ENCODE data around the gene FAXDC2.

The FAXDC2 gene

DNA sequence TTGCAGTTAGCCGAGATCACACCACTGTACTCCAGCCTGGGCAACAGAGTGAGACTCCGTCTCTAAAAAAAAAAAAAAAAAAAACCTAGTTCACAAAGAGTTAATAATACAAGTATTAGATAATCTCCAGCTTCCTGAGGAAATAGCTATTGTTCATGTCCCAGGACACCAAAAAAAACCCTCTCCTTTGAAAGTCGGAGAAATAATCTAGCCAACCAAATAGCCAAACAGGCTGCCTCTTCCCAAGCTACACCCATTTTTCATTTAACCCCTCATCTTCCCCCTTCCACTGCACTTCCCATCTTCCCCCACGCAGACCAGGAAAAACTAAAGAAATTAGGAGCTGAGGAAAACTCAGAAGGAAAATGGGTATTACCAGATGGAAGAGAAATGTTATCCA lies 31.6 kb upstream of the FAXDC2 start (continued):
- TF ChIP-seq, protein P1, sequence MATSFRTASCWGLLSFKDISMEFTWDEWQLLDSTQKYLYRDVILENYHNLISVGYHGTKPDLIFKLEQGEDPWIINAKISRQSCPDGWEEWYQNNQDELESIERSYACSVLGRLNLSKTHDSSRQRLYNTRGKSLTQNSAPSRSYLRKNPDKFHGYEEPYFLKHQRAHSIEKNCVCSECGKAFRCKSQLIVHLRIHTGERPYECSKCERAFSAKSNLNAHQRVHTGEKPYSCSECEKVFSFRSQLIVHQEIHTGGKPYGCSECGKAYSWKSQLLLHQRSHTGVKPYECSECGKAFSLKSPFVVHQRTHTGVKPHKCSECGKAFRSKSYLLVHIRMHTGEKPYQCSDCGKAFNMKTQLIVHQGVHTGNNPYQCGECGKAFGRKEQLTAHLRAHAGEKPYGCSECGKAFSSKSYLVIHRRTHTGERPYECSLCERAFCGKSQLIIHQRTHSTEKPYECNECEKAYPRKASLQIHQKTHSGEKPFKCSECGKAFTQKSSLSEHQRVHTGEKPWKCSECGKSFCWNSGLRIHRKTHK (tag by site-specific recombination; IDR thresholded peaks at IDR 0.05), result no peak
- no peak for TF ChIP-seq ZNF211 (tag by site-specific recombination; IDR thresholded peaks at IDR 0.05; ENCODE audit: low read depth)
- no peak for TF ChIP-seq GLIS2 (tag by site-specific recombination; IDR thresholded peaks at IDR 0.05)

DNA sequence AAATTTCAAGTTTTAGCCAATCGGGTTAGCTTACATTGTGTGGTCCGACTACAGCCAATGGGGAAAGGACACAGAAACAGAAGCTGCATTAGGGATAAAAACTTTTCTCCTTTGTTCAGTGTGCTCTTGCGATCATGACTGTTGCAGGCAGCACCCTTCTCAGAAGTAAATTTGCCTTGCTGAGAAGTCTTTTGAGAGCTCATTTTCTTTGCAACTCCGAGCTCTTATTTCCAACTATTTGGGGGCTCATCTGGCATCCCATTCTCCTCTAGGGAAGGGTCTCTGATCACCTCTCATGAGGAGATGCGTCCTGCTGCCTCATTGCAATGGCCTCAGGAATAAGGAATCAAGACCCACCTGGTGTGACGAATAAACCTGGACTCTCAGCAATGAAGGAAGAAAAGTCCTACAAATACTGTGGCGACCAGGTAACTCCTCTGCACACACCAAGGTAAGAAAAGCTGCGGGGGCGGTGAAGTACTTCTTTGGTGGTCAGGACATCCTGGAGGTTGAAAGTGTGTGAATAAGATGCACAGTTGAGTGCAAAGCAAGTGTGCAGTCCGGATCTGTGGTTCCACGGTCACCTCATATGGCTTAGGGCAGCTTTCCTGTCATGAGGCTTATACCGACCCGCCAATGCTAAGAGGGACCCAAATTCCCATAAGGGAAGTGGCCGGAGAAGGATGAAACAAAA lies 28.4 kb upstream of the FAXDC2 start:
- Histone ChIP-seq H3K4me1 (ENCODE audit: control insufficient read depth, insufficient read depth, low read length) (no peaks in the 10 kb centered on the region), H3K36me3 (ENCODE audit: control insufficient read depth in 2 of 2, insufficient read depth in 1 of 2, low read length in 2 of 2) (peaks cover 30 to 44% of the 10 kb centered on the region in 2 experiments), H3K27ac (ENCODE audit: extremely low read depth, low read depth, low read length) (no peak overlapping the region), H3K4me3 (ENCODE audit: low read depth, low read length) (no peak overlapping the region), H3K9me3 (ENCODE audit: control insufficient read depth, insufficient read depth, low read depth, low read length) (no peaks in the 10 kb centered on the region)
- POLR2A ChIA-PET, result no interaction called here
- CTCF ChIA-PET, result no interaction called here
- no peak for TF ChIP-seq KLF9 (tag by site-specific recombination; IDR thresholded peaks at IDR 0.05; ENCODE audit: low read depth)
- TF ChIP-seq ZNF529 (tag by site-specific recombination; IDR thresholded peaks at IDR 0.05; ENCODE audit: insufficient replicate concordance), result no peak
- TF ChIP-seq ZNF561 (tag by site-specific recombination; IDR thresholded peaks at IDR 0.05; ENCODE audit: borderline replicate concordance), result peak; percentile 58; the same call in 1 of the 2 replicates
- TF ChIP-seq TRIM28 (IDR thresholded peaks at IDR 0.05; ENCODE audit: borderline replicate concordance, low read length), result peak; percentile 54; the same call in 1 of the 2 replicates
- peak; percentile 92 for TF ChIP-seq SETDB1 (IDR thresholded peaks at IDR 0.05; ENCODE audit: insufficient read length, low read length)

DNA sequence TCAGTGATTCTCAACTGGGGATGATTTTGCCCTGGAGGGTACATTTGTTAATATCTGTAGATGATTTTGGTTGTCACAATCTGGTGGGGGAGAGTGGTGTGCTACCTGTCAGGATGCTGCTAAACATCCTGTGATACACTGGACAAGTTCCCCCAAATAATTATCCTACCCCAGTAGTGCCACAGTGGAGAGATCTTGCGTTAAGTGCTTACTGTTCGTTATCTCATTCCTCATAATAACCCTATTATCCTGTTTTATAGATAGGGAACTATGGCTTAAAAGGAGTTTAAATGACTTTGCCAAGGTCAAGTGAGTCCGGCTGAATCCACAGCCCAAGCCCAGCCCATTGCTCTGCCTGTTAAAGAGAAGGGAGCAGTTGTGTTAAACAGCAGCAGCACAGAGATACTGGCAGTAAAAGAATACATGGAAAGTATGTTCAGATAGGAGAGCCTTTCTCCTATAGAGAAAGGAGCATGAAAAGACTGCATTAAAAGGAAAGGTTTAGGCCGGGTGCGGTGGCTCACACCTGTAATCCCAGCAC lies 23.5 kb upstream of the FAXDC2 start:
- no peak for TF ChIP-seq ZSCAN23 (tag by site-specific recombination; IDR thresholded peaks at IDR 0.05)
- TF ChIP-seq, protein P2, sequence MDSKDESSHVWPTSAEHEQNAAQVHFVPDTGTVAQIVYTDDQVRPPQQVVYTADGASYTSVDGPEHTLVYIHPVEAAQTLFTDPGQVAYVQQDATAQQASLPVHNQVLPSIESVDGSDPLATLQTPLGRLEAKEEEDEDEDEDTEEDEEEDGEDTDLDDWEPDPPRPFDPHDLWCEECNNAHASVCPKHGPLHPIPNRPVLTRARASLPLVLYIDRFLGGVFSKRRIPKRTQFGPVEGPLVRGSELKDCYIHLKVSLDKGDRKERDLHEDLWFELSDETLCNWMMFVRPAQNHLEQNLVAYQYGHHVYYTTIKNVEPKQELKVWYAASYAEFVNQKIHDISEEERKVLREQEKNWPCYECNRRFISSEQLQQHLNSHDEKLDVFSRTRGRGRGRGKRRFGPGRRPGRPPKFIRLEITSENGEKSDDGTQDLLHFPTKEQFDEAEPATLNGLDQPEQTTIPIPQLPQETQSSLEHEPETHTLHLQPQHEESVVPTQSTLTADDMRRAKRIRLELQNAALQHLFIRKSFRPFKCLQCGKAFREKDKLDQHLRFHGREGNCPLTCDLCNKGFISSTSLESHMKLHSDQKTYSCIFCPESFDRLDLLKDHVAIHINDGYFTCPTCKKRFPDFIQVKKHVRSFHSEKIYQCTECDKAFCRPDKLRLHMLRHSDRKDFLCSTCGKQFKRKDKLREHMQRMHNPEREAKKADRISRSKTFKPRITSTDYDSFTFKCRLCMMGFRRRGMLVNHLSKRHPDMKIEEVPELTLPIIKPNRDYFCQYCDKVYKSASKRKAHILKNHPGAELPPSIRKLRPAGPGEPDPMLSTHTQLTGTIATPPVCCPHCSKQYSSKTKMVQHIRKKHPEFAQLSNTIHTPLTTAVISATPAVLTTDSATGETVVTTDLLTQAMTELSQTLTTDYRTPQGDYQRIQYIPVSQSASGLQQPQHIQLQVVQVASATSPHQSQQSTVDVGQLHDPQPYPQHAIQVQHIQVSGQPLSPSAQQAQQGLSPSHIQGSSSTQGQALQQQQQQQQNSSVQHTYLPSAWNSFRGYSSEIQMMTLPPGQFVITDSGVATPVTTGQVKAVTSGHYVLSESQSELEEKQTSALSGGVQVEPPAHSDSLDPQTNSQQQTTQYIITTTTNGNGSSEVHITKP (tag by site-specific recombination; IDR thresholded peaks at IDR 0.05), result no peak
- 0 out of 2 replicates have a peak, but pooled peaks have one; percentile 14 for TF ChIP-seq PRDM1 (tag by site-specific recombination; IDR thresholded peaks at IDR 0.05)
- POLR2A ChIA-PET, result no interaction called here
- Histone ChIP-seq H3K4me1 (ENCODE audit: control insufficient read depth, insufficient read depth, low read length) (no peaks in the 10 kb centered on the region), H3K4me3 (ENCODE audit: low read depth, low read length) (no peak overlapping the region), H3K27ac (ENCODE audit: extremely low read depth, low read depth, low read length) (no peak overlapping the region), H3K9me3 (ENCODE audit: control insufficient read depth, insufficient read depth, low read depth, low read length) (no peaks in the 10 kb centered on the region), H3K36me3 (ENCODE audit: control insufficient read depth in 2 of 2, insufficient read depth in 1 of 2, low read length in 2 of 2) (peaks cover 64 to 71% of the 10 kb centered on the region in 2 experiments)
- CTCF ChIA-PET, result no interaction called here

DNA sequence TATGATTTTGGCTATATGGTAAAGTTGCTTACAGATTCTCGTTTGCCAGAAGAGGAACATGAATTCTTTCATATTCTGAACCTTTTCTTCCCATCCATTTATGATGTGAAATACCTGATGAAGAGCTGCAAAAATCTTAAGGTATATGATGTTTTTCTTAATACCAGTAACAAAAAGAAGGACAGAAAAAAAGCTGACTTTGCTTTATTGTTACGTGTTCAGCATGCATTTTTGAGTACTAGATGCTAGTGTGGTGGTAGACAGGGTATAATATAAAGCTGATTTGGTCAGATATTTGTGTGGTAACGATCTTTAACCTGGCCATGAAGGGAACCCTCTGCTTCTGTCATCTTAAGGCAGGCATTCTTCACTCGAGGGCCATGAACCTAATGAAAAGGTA lies 21.3 kb upstream of the FAXDC2 start:
- H3K4me1 ChIP-seq (ENCODE audit: control insufficient read depth, insufficient read depth, low read length), result no peaks in the 10 kb centered on the region
- ChIA-PET POLR2A (interaction anchor here (0.7 kb wide), 1 partner anchor 864 kb away, joined by 3 read pairs; no protein-coding TSS in a partner anchor), CTCF (interaction anchor here (1.2 kb wide), 1 partner anchor 221 kb away, joined by 3 read pairs; no protein-coding TSS in a partner anchor)
- no peak overlapping the region for H3K4me3 ChIP-seq (ENCODE audit: low read depth, low read length)
- H3K27ac ChIP-seq (ENCODE audit: extremely low read depth, low read depth, low read length), result no peak overlapping the region
- no peaks in the 10 kb centered on the region for H3K9me3 ChIP-seq (ENCODE audit: control insufficient read depth, insufficient read depth, low read depth, low read length)
- peaks cover 64 to 74% of the 10 kb centered on the region in 2 experiments for H3K36me3 ChIP-seq (ENCODE audit: control insufficient read depth in 2 of 2, insufficient read depth in 1 of 2, low read length in 2 of 2)
- TF ChIP-seq ZNF660 (tag by site-specific recombination; IDR thresholded peaks at IDR 0.05) (no peak), ZNF548 (tag by site-specific recombination; IDR thresholded peaks at IDR 0.05) (no peak), ZBTB48 (tag by site-specific recombination; IDR thresholded peaks at IDR 0.05) (no peak), ZNF561 (tag by site-specific recombination; IDR thresholded peaks at IDR 0.05; ENCODE audit: borderline replicate concordance) (no peak), ZNF133 (tag by site-specific recombination; IDR thresholded peaks at IDR 0.05) (no peak)
- TF ChIP-seq, protein P3, sequence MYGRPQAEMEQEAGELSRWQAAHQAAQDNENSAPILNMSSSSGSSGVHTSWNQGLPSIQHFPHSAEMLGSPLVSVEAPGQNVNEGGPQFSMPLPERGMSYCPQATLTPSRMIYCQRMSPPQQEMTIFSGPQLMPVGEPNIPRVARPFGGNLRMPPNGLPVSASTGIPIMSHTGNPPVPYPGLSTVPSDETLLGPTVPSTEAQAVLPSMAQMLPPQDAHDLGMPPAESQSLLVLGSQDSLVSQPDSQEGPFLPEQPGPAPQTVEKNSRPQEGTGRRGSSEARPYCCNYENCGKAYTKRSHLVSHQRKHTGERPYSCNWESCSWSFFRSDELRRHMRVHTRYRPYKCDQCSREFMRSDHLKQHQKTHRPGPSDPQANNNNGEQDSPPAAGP (tag by site-specific recombination; IDR thresholded peaks at IDR 0.05), result no peak
- TF ChIP-seq, protein P4, sequence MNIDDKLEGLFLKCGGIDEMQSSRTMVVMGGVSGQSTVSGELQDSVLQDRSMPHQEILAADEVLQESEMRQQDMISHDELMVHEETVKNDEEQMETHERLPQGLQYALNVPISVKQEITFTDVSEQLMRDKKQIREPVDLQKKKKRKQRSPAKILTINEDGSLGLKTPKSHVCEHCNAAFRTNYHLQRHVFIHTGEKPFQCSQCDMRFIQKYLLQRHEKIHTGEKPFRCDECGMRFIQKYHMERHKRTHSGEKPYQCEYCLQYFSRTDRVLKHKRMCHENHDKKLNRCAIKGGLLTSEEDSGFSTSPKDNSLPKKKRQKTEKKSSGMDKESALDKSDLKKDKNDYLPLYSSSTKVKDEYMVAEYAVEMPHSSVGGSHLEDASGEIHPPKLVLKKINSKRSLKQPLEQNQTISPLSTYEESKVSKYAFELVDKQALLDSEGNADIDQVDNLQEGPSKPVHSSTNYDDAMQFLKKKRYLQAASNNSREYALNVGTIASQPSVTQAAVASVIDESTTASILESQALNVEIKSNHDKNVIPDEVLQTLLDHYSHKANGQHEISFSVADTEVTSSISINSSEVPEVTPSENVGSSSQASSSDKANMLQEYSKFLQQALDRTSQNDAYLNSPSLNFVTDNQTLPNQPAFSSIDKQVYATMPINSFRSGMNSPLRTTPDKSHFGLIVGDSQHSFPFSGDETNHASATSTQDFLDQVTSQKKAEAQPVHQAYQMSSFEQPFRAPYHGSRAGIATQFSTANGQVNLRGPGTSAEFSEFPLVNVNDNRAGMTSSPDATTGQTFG (tag by site-specific recombination; IDR thresholded peaks at IDR 0.05; ENCODE audit: borderline replicate concordance), result no peak
- TF ChIP-seq, protein P5, sequence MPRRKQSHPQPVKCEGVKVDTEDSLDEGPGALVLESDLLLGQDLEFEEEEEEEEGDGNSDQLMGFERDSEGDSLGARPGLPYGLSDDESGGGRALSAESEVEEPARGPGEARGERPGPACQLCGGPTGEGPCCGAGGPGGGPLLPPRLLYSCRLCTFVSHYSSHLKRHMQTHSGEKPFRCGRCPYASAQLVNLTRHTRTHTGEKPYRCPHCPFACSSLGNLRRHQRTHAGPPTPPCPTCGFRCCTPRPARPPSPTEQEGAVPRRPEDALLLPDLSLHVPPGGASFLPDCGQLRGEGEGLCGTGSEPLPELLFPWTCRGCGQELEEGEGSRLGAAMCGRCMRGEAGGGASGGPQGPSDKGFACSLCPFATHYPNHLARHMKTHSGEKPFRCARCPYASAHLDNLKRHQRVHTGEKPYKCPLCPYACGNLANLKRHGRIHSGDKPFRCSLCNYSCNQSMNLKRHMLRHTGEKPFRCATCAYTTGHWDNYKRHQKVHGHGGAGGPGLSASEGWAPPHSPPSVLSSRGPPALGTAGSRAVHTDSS (tag by site-specific recombination; IDR thresholded peaks at IDR 0.05), result no peak

All from HEK293 (cell line).